Activated T-helper 2 cell treated with anti-CD3 and anti-CD28 coated beads, Interferon-gamma antibody, Interleukin-2, Interleukin-4, amounts not matched to agents 10 μg/mL and 5 μg/mL and 100 μg/mL, durations not matched to agents 14 hours and 24 hours and 36 hours (primary cell): ENCODE results near the gene TAT. TPM values are rescaled to one million over a fixed set of nuclear protein-coding genes. Genes with fewer than 3 reads are reported as not detected.
"Not testable (repeated sequence)": the region's sequence is repeated elsewhere in the genome, so short reads cannot be mapped to it uniquely, and the experiment has no call there.

Experiments used
- DNase-seq: peaks from one replicate; pipeline ENCODE4 v3.0.0; 2021; ENCODE audit warnings: low spot score
- H3K27ac Mint-ChIP-seq: one replicate; pipeline ENCODE4 v1.8.0; 2021; ENCODE audit warnings: mixed read lengths
- H3K27me3 Mint-ChIP-seq: one replicate; pipeline ENCODE4 v1.8.0; 2021; ENCODE audit warnings: low read depth, mixed read lengths
- H3K36me3 Mint-ChIP-seq: one replicate; pipeline ENCODE4 v1.8.0; 2021; ENCODE audit warnings: low read depth, mixed read lengths
- H3K4me1 Mint-ChIP-seq: one replicate; pipeline ENCODE4 v1.8.0; 2021; ENCODE audit warnings: low read depth, mixed read lengths
- H3K4me3 Mint-ChIP-seq: one replicate; pipeline ENCODE4 v1.8.0; 2021; ENCODE audit warnings: low read depth, mild to moderate bottlenecking, moderate library complexity, mixed read lengths
- H3K9me3 Mint-ChIP-seq: one replicate; pipeline ENCODE4 v1.8.0; 2021; ENCODE audit warnings: mixed read lengths
- intact Hi-C: fragments of 100-400 bp; cut with micrococcal nuclease; formaldehyde crosslinking; loops from one replicate; pipeline ENCODE4 v1.15.1; 2023
- total RNA-seq: library from RNA; stranded (reverse); gene quantifications from 2 replicates; pipeline ENCODE4 v1.2.3, GENCODE V29; 2022

The TAT gene
- total RNA-seq, 1 donor from 2014 or later = not detected

GRCh38 chr16:71595340-71595826 lies 18.5 kb upstream of the TAT start:
- H3K4me1 Mint-ChIP-seq, intact Hi-C loops, H3K36me3 Mint-ChIP-seq, H3K9me3 Mint-ChIP-seq, H3K4me3 Mint-ChIP-seq, H3K27ac Mint-ChIP-seq, DNase-seq: not testable (repeated sequence)
- peaks cover 15% of the 10 kb centered on the region for H3K27me3 Mint-ChIP-seq

- no peak overlapping the region for H3K27ac Mint-ChIP-seq
- no peak overlapping the region for H3K4me3 Mint-ChIP-seq
- H3K9me3 Mint-ChIP-seq = no peaks in the 10 kb centered on the region
- DNase-seq = no peak
- intact Hi-C loops = no loop called here
- peaks cover 15% of the 10 kb centered on the region for H3K27me3 Mint-ChIP-seq
- no peaks in the 10 kb centered on the region for H3K36me3 Mint-ChIP-seq
- H3K4me1 Mint-ChIP-seq = no peaks in the 10 kb centered on the region
These were observed 17.2 kb upstream of the TAT start for GRCh38 chr16:71594000-71594646.

GRCh38 chr16:71593048-71593999 lies 16.4 kb upstream of the TAT start:
- Mint-ChIP-seq H3K4me1 (no peaks in the 10 kb centered on the region), H3K4me3 (no peak overlapping the region), H3K27ac (no peak overlapping the region), H3K9me3 (no peaks in the 10 kb centered on the region), H3K36me3 (no peaks in the 10 kb centered on the region), H3K27me3 (peaks cover 15% of the 10 kb centered on the region)
- no peak for DNase-seq
- intact Hi-C loops = no loop called here

GRCh38 chr16:71591917-71592316 lies 15.0 kb upstream of the TAT start:
- no peaks in the 10 kb centered on the region for H3K4me1 Mint-ChIP-seq
- H3K27ac Mint-ChIP-seq = no peak overlapping the region
- no peaks in the 10 kb centered on the region for H3K36me3 Mint-ChIP-seq
- intact Hi-C loops = no loop called here
- DNase-seq = no peak
- H3K4me3 Mint-ChIP-seq = no peak overlapping the region
- no peaks in the 10 kb centered on the region for H3K9me3 Mint-ChIP-seq
- H3K27me3 Mint-ChIP-seq = peaks cover 19% of the 10 kb centered on the region

GRCh38 chr16:71590584-71590983 lies 13.7 kb upstream of the TAT start:
- Mint-ChIP-seq H3K27ac (no peak overlapping the region), H3K36me3 (no peaks in the 10 kb centered on the region), H3K27me3 (peaks cover 15% of the 10 kb centered on the region), H3K9me3 (no peaks in the 10 kb centered on the region), H3K4me1 (no peaks in the 10 kb centered on the region), H3K4me3 (no peak overlapping the region)
- intact Hi-C loops = no loop called here
- DNase-seq = no peak

GRCh38 chr16:71590071-71590470 lies 13.2 kb upstream of the TAT start:
- H3K36me3 Mint-ChIP-seq, H3K9me3 Mint-ChIP-seq, DNase-seq, intact Hi-C loops, H3K4me1 Mint-ChIP-seq, H3K4me3 Mint-ChIP-seq, H3K27ac Mint-ChIP-seq: not testable (repeated sequence)
- H3K27me3 Mint-ChIP-seq = peaks cover 15% of the 10 kb centered on the region

GRCh38 chr16:71589334-71589733 lies 12.4 kb upstream of the TAT start:
- H3K9me3 Mint-ChIP-seq, H3K27ac Mint-ChIP-seq, intact Hi-C loops, H3K36me3 Mint-ChIP-seq, H3K4me3 Mint-ChIP-seq, H3K4me1 Mint-ChIP-seq, DNase-seq: not testable (repeated sequence)
- peaks cover 16% of the 10 kb centered on the region for H3K27me3 Mint-ChIP-seq

- no peak overlapping the region for H3K4me3 Mint-ChIP-seq
- intact Hi-C loops = no loop called here
- DNase-seq = no peak
- H3K27ac Mint-ChIP-seq = no peak overlapping the region
- H3K36me3 Mint-ChIP-seq = no peaks in the 10 kb centered on the region
- no peaks in the 10 kb centered on the region for H3K4me1 Mint-ChIP-seq
- H3K9me3 Mint-ChIP-seq = no peaks in the 10 kb centered on the region
- H3K27me3 Mint-ChIP-seq = peaks cover 11% of the 10 kb centered on the region
These were observed 8.4 kb upstream of the TAT start for GRCh38 chr16:71585318-71585703.

GRCh38 chr16:71584543-71585317 lies 7.8 kb upstream of the TAT start:
- Mint-ChIP-seq H3K36me3 (no peaks in the 10 kb centered on the region), H3K27me3 (peaks cover 11% of the 10 kb centered on the region), H3K9me3 (no peaks in the 10 kb centered on the region), H3K27ac (no peak overlapping the region), H3K4me1 (no peaks in the 10 kb centered on the region), H3K4me3 (no peak overlapping the region)
- intact Hi-C loops = no loop called here
- no peak for DNase-seq

GRCh38 chr16:71582553-71582848 lies 5.6 kb upstream of the TAT start:
- H3K27ac Mint-ChIP-seq, H3K4me1 Mint-ChIP-seq, H3K4me3 Mint-ChIP-seq, H3K36me3 Mint-ChIP-seq, H3K9me3 Mint-ChIP-seq, DNase-seq, H3K27me3 Mint-ChIP-seq, intact Hi-C loops: not testable (repeated sequence)

- H3K27ac Mint-ChIP-seq = no peak overlapping the region
- no peak overlapping the region for H3K4me3 Mint-ChIP-seq
- intact Hi-C loops = no loop called here
- H3K4me1 Mint-ChIP-seq = no peaks in the 10 kb centered on the region
- H3K36me3 Mint-ChIP-seq = no peaks in the 10 kb centered on the region
- H3K27me3 Mint-ChIP-seq = peaks cover 8% of the 10 kb centered on the region
- no peak for DNase-seq
- no peaks in the 10 kb centered on the region for H3K9me3 Mint-ChIP-seq
These were observed 2.2 kb downstream of the TAT start for GRCh38 chr16:71574702-71575101.

GRCh38 chr16:71573387-71574094 lies 3.4 kb downstream of the TAT start:
- no peak overlapping the region for H3K4me3 Mint-ChIP-seq
- H3K36me3 Mint-ChIP-seq = no peaks in the 10 kb centered on the region
- no peak overlapping the region for H3K27ac Mint-ChIP-seq
- no peaks in the 10 kb centered on the region for H3K9me3 Mint-ChIP-seq
- intact Hi-C loops = no loop called here
- no peaks in the 10 kb centered on the region for H3K4me1 Mint-ChIP-seq
- H3K27me3 Mint-ChIP-seq = peaks cover 8% of the 10 kb centered on the region
- DNase-seq = no peak
